ENCODE results near the gene PRLR. TPM values are rescaled to one million over a fixed set of nuclear protein-coding genes. Genes with fewer than 3 reads are reported as not detected.

PRLR gene
- total and polyA plus RNA-seq, 2 of the 13 experiments (the other 11 are each of a cell fraction or from before 2014, with no cell fraction given), result 12.2 to 13.3 TPM

- no peak for TF ChIP-seq ZNF562 (CRISPR knock-in tag; IDR thresholded peaks at IDR 0.05; ENCODE audit: borderline replicate concordance)
- no peak for TF ChIP-seq MATR3 (CRISPR knock-in tag; IDR thresholded peaks at IDR 0.05)
- TF ChIP-seq ISL2 (CRISPR knock-in tag; IDR thresholded peaks at IDR 0.05), result peak; percentile 50; the same call in 1 of the 2 replicates
- no peak for TF ChIP-seq ZNF12 (CRISPR knock-in tag; IDR thresholded peaks at IDR 0.05)
- TF ChIP-seq RAD21 (CRISPR knock-in tag; IDR thresholded peaks at IDR 0.05), result no peak
- no peak for TF ChIP-seq ZBTB38 (CRISPR knock-in tag; IDR thresholded peaks at IDR 0.05)
- no peak for TF ChIP-seq ISX (CRISPR knock-in tag; conservative IDR thresholded peaks at IDR 0.05)
- no peak for TF ChIP-seq ARID4A (CRISPR knock-in tag; IDR thresholded peaks at IDR 0.05; ENCODE audit: borderline replicate concordance)
- TF ChIP-seq NCOR1 (IDR thresholded peaks at IDR 0.05; ENCODE audit: borderline replicate concordance, low read length), result peak; percentile 45; the same call in 1 of the 2 replicates
- TF ChIP-seq SAFB2 (CRISPR knock-in tag; IDR thresholded peaks at IDR 0.05; ENCODE audit: borderline replicate concordance, low read depth), result no peak
- no peak for TF ChIP-seq HOXA7 (CRISPR knock-in tag; IDR thresholded peaks at IDR 0.05)
- no peak for TF ChIP-seq ZSCAN20 (CRISPR knock-in tag; IDR thresholded peaks at IDR 0.05; ENCODE audit: borderline replicate concordance)
- no peak for TF ChIP-seq MIER3 (CRISPR knock-in tag; IDR thresholded peaks at IDR 0.05; ENCODE audit: borderline replicate concordance)
- no peak for TF ChIP-seq ZNF570 (CRISPR knock-in tag; IDR thresholded peaks at IDR 0.05; ENCODE audit: borderline replicate concordance)
- no peak for TF ChIP-seq FOXO4 (CRISPR knock-in tag; conservative IDR thresholded peaks at IDR 0.05)
- TF ChIP-seq ZNF775 (CRISPR knock-in tag; IDR thresholded peaks at IDR 0.05; ENCODE audit: borderline replicate concordance), result no peak
- TF ChIP-seq LRRFIP1 (CRISPR knock-in tag; conservative IDR thresholded peaks at IDR 0.05), result no peak
- TF ChIP-seq GATAD2A (CRISPR knock-in tag; IDR thresholded peaks at IDR 0.05), result peak; percentile 67
- no peak for TF ChIP-seq ZNF550 (CRISPR knock-in tag; IDR thresholded peaks at IDR 0.05; ENCODE audit: borderline replicate concordance)
- TF ChIP-seq ZNF878 (CRISPR knock-in tag; IDR thresholded peaks at IDR 0.05), result no peak
- no peak for TF ChIP-seq POLR2G (IDR thresholded peaks at IDR 0.05; ENCODE audit: low read depth, low read length)
- TF ChIP-seq ZNF430 (CRISPR knock-in tag; IDR thresholded peaks at IDR 0.05), result no peak
- TF ChIP-seq RXRB (CRISPR knock-in tag; IDR thresholded peaks at IDR 0.05; ENCODE audit: borderline replicate concordance), result peak; percentile 56
Observed at GRCh38 chr5:35237580-35238376, 7.5 kb upstream of the PRLR start (continued).
